ENCODE results near the gene EBLN1.

EBLN1 gene

DNA sequence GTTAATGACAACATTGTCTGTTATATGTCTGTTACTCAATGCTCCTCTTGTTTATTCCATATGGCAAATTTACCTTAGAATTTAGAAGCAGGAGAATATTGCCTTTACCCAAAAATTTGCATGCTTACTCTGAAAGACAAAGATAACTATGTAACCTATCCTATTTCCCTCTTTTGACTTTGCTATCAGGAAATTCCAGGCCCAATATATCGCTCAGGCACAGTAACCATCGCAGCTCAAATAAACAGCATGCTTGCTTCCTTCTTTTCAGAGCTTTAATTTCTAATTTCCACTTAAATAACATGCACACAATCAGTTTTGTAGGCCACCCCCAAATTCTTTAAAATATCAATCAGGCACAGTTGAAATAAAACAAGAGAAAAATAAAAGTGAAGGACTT lies 57.8 kb downstream of the EBLN1 start:
- no peaks in the 10 kb centered on the region for H3K4me1 Mint-ChIP-seq
- no peak overlapping the region for H3K27ac Mint-ChIP-seq
- no peak overlapping the region for H3K4me3 Mint-ChIP-seq
- no peak for TF ChIP-seq CTCF (IDR thresholded peaks at IDR 0.05; ENCODE audit: unreplicated experiment in 3 of 3)
- no peaks in the 10 kb centered on the region for H3K27me3 Mint-ChIP-seq (ENCODE audit: low read depth)
- no peaks in the 10 kb centered on the region for H3K36me3 Mint-ChIP-seq (ENCODE audit: low read depth)
- peaks cover 4% of the 10 kb centered on the region for H3K9me3 Mint-ChIP-seq

DNA sequence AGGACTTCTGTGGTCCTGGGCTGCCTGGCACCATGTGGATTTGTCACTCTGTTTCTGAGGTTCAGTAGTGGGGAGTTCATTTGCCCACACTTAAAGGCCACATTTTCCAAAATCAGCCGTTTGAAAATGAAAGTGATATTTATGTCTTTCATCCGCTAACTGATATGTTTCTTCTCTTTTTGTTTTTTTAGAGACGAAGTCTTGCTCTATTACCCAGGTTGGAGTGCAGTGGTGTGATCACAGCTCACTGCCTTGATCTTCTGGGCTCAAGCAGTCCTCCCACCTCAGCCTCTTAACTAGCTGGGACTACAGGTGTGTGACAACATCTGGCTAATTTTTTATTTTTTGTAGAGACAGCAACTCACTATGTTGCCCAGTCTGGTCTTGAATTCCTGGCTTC lies 58.6 kb downstream of the EBLN1 start:
- H3K27ac Mint-ChIP-seq = no peak overlapping the region
- H3K4me3 Mint-ChIP-seq = no peak overlapping the region

More for the DNA sequence above, 58.6 kb downstream of the EBLN1 start:
- no peak for TF ChIP-seq CTCF (IDR thresholded peaks at IDR 0.05; ENCODE audit: unreplicated experiment in 3 of 3)
- no peaks in the 10 kb centered on the region for H3K27me3 Mint-ChIP-seq (ENCODE audit: low read depth)
- H3K36me3 Mint-ChIP-seq (ENCODE audit: low read depth) = no peaks in the 10 kb centered on the region
- H3K4me1 Mint-ChIP-seq = no peaks in the 10 kb centered on the region
- peaks cover 4% of the 10 kb centered on the region for H3K9me3 Mint-ChIP-seq
